Measurements from ENCODE around the gene SPAG5.

The SPAG5 gene

DNA sequence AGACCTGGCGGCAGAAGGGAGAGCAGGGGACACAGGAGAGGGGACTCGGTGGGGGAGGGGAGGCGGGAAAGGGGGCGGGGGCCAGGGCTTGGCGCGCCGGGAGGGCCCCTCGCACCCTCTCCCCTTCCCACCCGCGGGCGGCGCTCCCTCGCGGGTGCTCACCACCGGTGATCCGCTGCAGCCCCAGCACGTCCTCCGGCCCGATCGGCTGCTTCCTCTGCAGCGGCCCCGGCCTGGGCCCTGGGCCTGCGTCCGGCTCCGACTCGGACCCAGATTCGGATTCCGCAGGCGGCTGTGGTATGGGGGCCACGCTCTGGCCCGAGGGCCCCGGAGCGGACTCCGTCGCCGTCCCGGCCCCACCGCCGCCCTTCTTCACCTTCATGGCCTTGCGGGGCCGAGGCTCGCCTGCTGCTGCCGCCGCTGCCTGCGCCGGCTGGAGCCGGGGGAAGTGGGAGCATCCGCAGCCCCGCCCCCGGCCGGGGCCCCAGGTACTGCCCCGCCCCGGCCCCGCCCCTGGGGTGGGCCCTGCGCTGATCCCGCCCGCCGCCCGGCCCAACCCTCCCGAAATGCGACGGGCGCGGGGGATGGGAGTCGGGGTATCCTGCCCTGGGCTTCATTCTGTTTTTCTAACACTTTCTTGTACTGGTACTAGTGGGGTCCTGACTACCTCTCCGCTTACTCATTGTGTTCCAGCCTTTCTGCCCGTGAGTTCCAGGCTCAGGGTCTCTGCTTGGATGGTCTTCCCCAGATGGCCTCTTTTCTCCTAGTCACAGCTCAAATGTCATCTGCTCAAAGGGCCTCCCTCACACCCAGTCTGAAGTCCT, 46.4 kb downstream of the SPAG5 start, which contains the start of gene UNC119:
TSS of gene UNC119 (minus strand) at position 449 of the 824 bp plus-strand sequence. CDS start at position 382, 67 bp downstream.
- H3K4me1 Mint-ChIP-seq: peaks cover 31% of the 10 kb centered on the region
- no peaks in the 10 kb centered on the region for H3K27me3 Mint-ChIP-seq (ENCODE audit: low read depth)
- peak within 1 kb of the TSS; percentile 89 to 99 (median 94) for H3K4me3 Mint-ChIP-seq
- TF ChIP-seq, protein P1, sequence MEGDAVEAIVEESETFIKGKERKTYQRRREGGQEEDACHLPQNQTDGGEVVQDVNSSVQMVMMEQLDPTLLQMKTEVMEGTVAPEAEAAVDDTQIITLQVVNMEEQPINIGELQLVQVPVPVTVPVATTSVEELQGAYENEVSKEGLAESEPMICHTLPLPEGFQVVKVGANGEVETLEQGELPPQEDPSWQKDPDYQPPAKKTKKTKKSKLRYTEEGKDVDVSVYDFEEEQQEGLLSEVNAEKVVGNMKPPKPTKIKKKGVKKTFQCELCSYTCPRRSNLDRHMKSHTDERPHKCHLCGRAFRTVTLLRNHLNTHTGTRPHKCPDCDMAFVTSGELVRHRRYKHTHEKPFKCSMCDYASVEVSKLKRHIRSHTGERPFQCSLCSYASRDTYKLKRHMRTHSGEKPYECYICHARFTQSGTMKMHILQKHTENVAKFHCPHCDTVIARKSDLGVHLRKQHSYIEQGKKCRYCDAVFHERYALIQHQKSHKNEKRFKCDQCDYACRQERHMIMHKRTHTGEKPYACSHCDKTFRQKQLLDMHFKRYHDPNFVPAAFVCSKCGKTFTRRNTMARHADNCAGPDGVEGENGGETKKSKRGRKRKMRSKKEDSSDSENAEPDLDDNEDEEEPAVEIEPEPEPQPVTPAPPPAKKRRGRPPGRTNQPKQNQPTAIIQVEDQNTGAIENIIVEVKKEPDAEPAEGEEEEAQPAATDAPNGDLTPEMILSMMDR (IDR thresholded peaks at IDR 0.05; ENCODE audit: unreplicated experiment in 3 of 3): no peak
- H3K9me3 Mint-ChIP-seq: no peaks in the 10 kb centered on the region
- H3K36me3 Mint-ChIP-seq (ENCODE audit: low read depth): peaks cover 29% of the 10 kb centered on the region
- H3K27ac Mint-ChIP-seq: peak within 1 kb of the TSS; percentile 87 to 96 (median 88)

DNA sequence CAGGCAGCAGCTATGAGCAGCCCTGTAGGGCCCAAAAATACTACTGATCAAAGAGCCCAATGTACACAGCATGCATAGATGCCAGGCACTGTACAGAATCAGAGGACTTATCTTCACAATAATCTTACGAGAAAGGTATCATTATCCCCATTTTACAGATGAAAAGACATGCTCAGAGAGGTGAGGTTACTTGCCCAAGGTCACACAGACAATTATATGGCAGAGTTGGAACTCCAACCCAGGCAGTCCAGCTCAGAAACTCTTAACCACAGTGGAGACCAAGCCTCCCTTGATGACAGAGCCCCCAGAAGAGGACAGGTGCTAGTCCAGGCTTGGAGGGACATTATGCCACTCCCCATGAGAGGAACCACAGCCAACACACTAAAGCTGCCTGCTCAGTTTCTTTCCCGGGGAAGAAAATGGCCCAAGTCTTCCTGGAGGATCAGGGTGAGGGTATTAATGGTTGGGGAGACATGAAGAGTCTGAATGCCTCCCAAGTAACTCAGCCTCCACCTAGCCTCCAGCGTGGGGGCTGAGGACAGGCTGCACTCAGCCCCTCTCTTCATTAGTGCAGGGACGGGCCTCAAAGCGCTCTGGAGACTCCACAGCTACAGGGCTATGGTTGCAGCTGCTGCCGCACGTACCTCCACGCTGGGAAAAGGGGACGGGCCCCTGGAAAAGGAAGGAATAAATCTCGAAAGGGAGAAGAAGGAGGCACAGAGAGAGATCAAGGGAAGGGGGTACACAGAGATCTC, 47.2 kb downstream of the SPAG5 start:
- TF ChIP-seq, protein P1 (IDR thresholded peaks at IDR 0.05; ENCODE audit: unreplicated experiment in 3 of 3): no peak
- Mint-ChIP-seq H3K36me3 (ENCODE audit: low read depth) (peaks cover 23% of the 10 kb centered on the region), H3K4me1 (peaks cover 31% of the 10 kb centered on the region), H3K27ac (peak overlapping the region; percentile 17 to 89 (median 87)), H3K4me3 (peak overlapping the region; percentile 89 to 99 (median 91)), H3K27me3 (ENCODE audit: low read depth) (no peaks in the 10 kb centered on the region), H3K9me3 (no peaks in the 10 kb centered on the region)

DNA sequence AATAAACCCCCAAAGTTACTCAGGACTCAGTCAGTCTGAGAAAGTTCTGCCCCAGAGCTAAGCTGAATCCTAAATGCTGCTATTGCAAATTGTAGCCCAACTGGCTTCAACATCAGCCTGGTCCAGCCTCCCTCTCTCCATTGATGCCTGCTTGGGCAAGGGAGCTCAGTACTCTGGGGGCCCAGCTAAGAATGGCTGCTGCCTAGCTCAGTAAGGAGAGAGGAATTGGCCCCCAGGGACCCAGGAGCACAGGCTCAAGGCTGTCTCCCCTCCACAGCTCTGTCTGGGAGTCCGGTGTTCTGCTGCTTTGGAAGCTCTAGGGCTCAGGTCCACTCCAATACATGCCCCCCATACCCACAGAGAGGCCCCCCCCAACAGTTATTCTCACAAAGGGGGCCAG, 48.0 kb downstream of the SPAG5 start:
- Mint-ChIP-seq H3K4me3 (peak overlapping the region; percentile 89 to 99 (median 91)), H3K36me3 (ENCODE audit: low read depth) (peaks cover 16% of the 10 kb centered on the region), H3K4me1 (peaks cover 31% of the 10 kb centered on the region), H3K9me3 (no peaks in the 10 kb centered on the region), H3K27me3 (ENCODE audit: low read depth) (no peaks in the 10 kb centered on the region), H3K27ac (peak overlapping the region in 1 of 3 experiments; percentile 17)
- TF ChIP-seq, protein P1 (IDR thresholded peaks at IDR 0.05; ENCODE audit: unreplicated experiment in 3 of 3): no peak

DNA sequence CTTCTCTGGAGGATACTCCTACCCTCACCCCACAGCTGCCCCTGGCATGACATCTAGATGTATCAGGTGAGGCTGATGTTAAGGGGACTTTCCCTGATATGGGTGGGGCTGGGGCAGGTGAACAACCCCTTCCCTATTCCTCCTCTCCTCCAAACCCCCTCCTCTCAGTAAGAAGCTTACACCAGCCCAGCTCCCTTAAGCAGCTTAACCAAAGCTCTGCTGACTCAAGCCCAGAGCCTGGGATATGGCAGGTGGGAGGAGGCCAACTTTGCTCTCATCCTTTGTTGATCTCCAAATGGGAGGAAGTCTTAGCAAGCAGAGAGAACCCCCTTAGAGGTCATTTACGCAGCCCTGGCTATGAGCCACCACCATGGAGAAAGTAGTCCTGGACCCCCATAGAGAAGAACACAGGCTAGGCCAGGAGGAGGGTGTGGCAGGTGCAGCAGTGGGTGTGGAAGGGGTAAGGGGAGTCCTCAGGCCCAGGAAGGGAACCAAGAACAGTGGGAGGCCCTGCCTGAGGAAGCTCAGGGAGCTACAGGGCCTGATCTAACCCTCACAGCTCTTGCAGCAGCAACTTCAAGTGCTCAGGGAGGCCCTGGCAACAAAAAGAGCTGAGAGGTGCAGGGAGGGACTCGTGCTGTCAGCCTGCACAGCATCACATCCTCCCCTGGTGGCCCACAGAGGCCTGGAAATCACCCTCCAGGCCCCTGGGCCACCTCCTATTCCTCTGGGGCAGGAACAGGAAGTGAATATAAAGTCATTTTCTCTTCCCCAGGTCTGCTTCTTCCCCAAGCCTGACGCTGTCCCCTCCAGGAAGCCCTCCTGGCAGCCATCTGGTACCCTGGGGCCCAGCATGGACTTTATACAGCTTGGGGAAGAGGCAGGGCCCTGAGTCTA, 49.3 kb downstream of the SPAG5 start:
- Mint-ChIP-seq H3K4me1 (peaks cover 31% of the 10 kb centered on the region), H3K4me3 (peak overlapping the region; percentile 66 to 91 (median 70)), H3K27me3 (ENCODE audit: low read depth) (no peaks in the 10 kb centered on the region), H3K27ac (peak overlapping the region; percentile 49 to 89 (median 72)), H3K36me3 (ENCODE audit: low read depth) (peaks cover 10% of the 10 kb centered on the region), H3K9me3 (no peaks in the 10 kb centered on the region)
- TF ChIP-seq, protein P1 (IDR thresholded peaks at IDR 0.05; ENCODE audit: unreplicated experiment in 3 of 3): no peak

DNA sequence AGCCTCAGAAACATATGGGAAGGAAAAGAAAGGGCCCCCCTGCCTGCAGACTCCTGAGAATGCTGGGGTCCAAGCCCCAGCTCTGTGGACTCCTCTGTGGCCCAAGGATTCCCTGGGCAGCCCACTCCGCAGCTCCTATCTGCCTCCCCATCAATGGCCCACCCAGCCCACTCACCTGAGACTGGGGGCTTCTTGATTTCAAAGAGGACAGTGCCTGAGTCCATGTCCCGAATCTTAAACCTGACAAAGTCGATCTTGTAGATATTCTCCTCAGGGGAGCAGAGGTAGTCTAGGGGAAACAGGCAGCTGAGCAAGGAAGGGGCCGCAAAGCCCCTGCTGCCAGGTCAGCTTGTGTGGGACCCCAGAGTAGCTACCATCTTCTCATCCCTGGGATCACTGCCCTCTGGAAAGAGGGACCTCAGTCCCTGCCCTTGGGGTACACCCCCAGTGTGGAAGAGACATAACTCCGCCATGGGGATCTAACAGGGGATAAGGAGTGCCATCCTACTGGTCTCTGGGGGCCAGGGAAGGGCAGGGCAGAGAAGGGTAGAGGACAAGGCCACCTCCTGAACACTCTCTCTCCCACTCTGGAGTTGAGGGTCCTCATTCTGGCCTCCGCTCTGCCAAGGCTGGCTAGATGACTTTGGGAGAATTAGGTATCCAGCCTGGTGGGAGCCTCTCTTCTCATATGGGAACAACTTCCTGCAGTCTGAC, 50.3 kb downstream of the SPAG5 start:
- Mint-ChIP-seq H3K4me1 (peaks cover 31% of the 10 kb centered on the region), H3K9me3 (no peaks in the 10 kb centered on the region), H3K27ac (peak overlapping the region in 2 of 3 experiments; percentile 72 to 89), H3K27me3 (ENCODE audit: low read depth) (no peaks in the 10 kb centered on the region), H3K4me3 (peak overlapping the region; percentile 28 to 55 (median 46)), H3K36me3 (ENCODE audit: low read depth) (peaks cover 1% of the 10 kb centered on the region)
- TF ChIP-seq, protein P1 (IDR thresholded peaks at IDR 0.05; ENCODE audit: unreplicated experiment in 3 of 3): no peak

Data from nephron (organoid).